WTC11 (cell line): ENCODE measurements around the gene APOH. TPM values are rescaled to one million over a fixed set of nuclear protein-coding genes. Genes with fewer than 3 reads are reported as not detected.

Experiments used
- ATAC-seq: fragments of 200-7000 bp; cut with Tn5 transposase; 2 replicates; pipeline ENCODE4 v1.10.0; 2021; ENCODE audit warnings: mild to moderate bottlenecking, moderate library complexity
- CTCF ChIA-PET: fragments of 300-600 bp; sonication (Branson Sonifier 250); formaldehyde crosslinking; loops from one replicate; lab custom pipeline; 2021; ENCODE audit warnings: antibody characterized with exemption; lab: Charles Lee
- POLR2A ChIA-PET: fragments of 350-600 bp; sonication (Branson Sonifier 250); formaldehyde crosslinking; loops from one replicate; lab custom pipeline; 2021; ENCODE audit warnings: antibody characterized with exemption; lab: Charles Lee
- DNase-seq: peaks from one replicate; pipeline ENCODE4 v3.0.0; 2021; ENCODE audit warnings: low spot score
- H3K27ac Mint-ChIP-seq: 2 replicates; pipeline ENCODE4 v1.8.0; 2021; ENCODE audit warnings: mixed read lengths
- H3K27me3 Mint-ChIP-seq: 2 replicates; pipeline ENCODE4 v1.8.0; 2021; ENCODE audit warnings: low read depth, mild to moderate bottlenecking, moderate library complexity, mixed read lengths
- H3K36me3 Mint-ChIP-seq: 2 replicates; pipeline ENCODE4 v1.8.0; 2021; ENCODE audit warnings: mixed read lengths
- H3K4me1 Mint-ChIP-seq: 2 replicates; pipeline ENCODE4 v1.8.0; 2022; ENCODE audit warnings: mixed read lengths
- H3K4me3 Mint-ChIP-seq: 2 replicates; pipeline ENCODE4 v1.8.0; 2021; ENCODE audit warnings: mild to moderate bottlenecking, moderate library complexity, mixed read lengths
- H3K9me3 Mint-ChIP-seq: 2 replicates; pipeline ENCODE4 v1.8.0; 2021; ENCODE audit warnings: mixed read lengths
- ESRRA ChIP-seq: sonication (generic); formaldehyde crosslinking; IDR thresholded peaks from 2 replicates; pipeline ENCODE4 v1.8.1; 2022; ENCODE audit warnings: mild to moderate bottlenecking, missing genetic modification reagents, borderline replicate concordance
- FOXK1 ChIP-seq: sonication (generic); formaldehyde crosslinking; IDR thresholded peaks from 2 replicates; pipeline ENCODE4 v1.8.0; 2022; ENCODE audit warnings: mild to moderate bottlenecking, moderate library complexity, missing genetic modification reagents
- GRHL2 ChIP-seq: fragments of 250-450 bp; sonication (Bioruptor Pico); IDR thresholded peaks from 2 replicates; pipeline ENCODE4 v1.8.0; 2022; ENCODE audit warnings: mild to moderate bottlenecking, moderate library complexity; ENCODE audit not compliant: insufficient replicate concordance, severe bottlenecking
- GTF2I ChIP-seq: fragments of 250-450 bp; sonication (Bioruptor Pico); conservative IDR thresholded peaks from 2 replicates; pipeline ENCODE4 v1.4.0; 2021; ENCODE audit warnings: mild to moderate bottlenecking
- ZNF121 ChIP-seq: sonication (generic); formaldehyde crosslinking; IDR thresholded peaks from 2 replicates; pipeline ENCODE4 v1.8.0; 2023; ENCODE audit warnings: missing genetic modification reagents
- ZNF232 ChIP-seq: sonication (generic); formaldehyde crosslinking; IDR thresholded peaks from 2 replicates; pipeline ENCODE4 v1.8.0; 2022; ENCODE audit warnings: mild to moderate bottlenecking, missing genetic modification reagents
- ZNF396 ChIP-seq: fragments of 250-450 bp; sonication (Bioruptor Pico); IDR thresholded peaks from 2 replicates; pipeline ENCODE4 v1.8.0; 2021; ENCODE audit warnings: mild to moderate bottlenecking, moderate library complexity, borderline replicate concordance
- ZNF416 ChIP-seq: fragments of 250-450 bp; sonication (Bioruptor Pico); IDR thresholded peaks from 2 replicates; pipeline ENCODE4 v1.9.0; 2021; ENCODE audit warnings: mild to moderate bottlenecking, inconsistent platforms
- ZNF512 ChIP-seq: sonication (generic); formaldehyde crosslinking; IDR thresholded peaks from 2 replicates; pipeline ENCODE4 v1.8.1; 2022; ENCODE audit warnings: missing genetic modification reagents, borderline replicate concordance
- total RNA-seq: library from RNA; stranded (reverse); gene quantifications from 3 replicates; pipeline ENCODE4 v1.2.3, GENCODE V29; 2021
- TF ChIP-seq, protein P1 (sequence below): sonication (generic); formaldehyde crosslinking; IDR thresholded peaks from 2 replicates; pipeline ENCODE4 v1.8.1; 2022; ENCODE audit warnings: low read depth, missing genetic modification reagents, borderline replicate concordance
- TF ChIP-seq, protein P2 (sequence below): sonication (generic); formaldehyde crosslinking; IDR thresholded peaks from 2 replicates; pipeline ENCODE4 v1.8.0; 2022; ENCODE audit warnings: missing genetic modification reagents
- TF ChIP-seq, protein P3 (sequence below): sonication (generic); formaldehyde crosslinking; IDR thresholded peaks from 2 replicates; pipeline ENCODE4 v1.8.1; 2023; ENCODE audit warnings: mild to moderate bottlenecking, missing genetic modification reagents, moderate library complexity
- TF ChIP-seq, protein P4 (sequence below): fragments of 250-450 bp; sonication (Bioruptor Pico); IDR thresholded peaks from 2 replicates; pipeline ENCODE4 v1.9.0; 2021; ENCODE audit warnings: mild to moderate bottlenecking

Gene APOH
- total RNA-seq, 1 experiment from 2014 or later = 1.2 TPM

GRCh38 chr17:66221755-66222530 is 7.3 kb downstream of the APOH start:
- Mint-ChIP-seq H3K4me3 (no peak overlapping the region), H3K36me3 (no peaks in the 10 kb centered on the region), H3K27ac (no peak overlapping the region), H3K9me3 (no peaks in the 10 kb centered on the region), H3K4me1 (no peaks in the 10 kb centered on the region), H3K27me3 (peaks cover 2% of the 10 kb centered on the region)
- no peak for DNase-seq
- TF ChIP-seq, protein P1, sequence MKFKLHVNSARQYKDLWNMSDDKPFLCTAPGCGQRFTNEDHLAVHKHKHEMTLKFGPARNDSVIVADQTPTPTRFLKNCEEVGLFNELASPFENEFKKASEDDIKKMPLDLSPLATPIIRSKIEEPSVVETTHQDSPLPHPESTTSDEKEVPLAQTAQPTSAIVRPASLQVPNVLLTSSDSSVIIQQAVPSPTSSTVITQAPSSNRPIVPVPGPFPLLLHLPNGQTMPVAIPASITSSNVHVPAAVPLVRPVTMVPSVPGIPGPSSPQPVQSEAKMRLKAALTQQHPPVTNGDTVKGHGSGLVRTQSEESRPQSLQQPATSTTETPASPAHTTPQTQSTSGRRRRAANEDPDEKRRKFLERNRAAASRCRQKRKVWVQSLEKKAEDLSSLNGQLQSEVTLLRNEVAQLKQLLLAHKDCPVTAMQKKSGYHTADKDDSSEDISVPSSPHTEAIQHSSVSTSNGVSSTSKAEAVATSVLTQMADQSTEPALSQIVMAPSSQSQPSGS (CRISPR knock-in tag) = no peak
- TF ChIP-seq ZNF121 (CRISPR knock-in tag) = 0 out of 2 replicates have a peak, but pooled peaks have one; percentile 44
- no peak for TF ChIP-seq ESRRA (CRISPR knock-in tag)
- TF ChIP-seq GTF2I = no peak
- TF ChIP-seq GRHL2 (CRISPR knock-in tag) = no peak
- ATAC-seq = no peak
- POLR2A ChIA-PET = no interaction called here
- CTCF ChIA-PET = no interaction called here

DNA sequence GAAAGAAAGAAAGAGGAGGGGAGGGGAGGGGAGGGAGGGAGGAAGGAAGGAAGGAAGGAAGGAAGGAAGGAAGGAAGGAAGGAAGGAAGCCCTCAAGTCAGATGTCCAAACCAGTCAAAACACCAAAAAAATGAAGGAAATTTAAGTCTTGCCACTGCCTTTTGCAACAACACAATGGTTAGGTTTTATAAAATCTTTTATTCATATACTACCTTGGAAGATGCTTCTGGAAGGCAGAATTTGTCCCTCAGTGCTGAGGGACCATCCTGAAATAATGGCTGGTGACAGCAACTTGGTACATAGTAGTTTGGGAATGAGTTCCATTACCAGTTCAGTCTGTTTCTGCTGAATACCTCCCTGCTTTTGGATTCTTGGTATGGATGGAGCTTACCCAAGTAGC is 7.9 kb downstream of the APOH start:
- no peak for ATAC-seq
- CTCF ChIA-PET = no interaction called here
- no peak overlapping the region for H3K4me3 Mint-ChIP-seq

More for the DNA sequence above, 7.9 kb downstream of the APOH start:
- H3K27me3 Mint-ChIP-seq = peaks cover 2% of the 10 kb centered on the region
- TF ChIP-seq ZNF416 (CRISPR knock-in tag) (no peak), ZNF512 (CRISPR knock-in tag) (no peak), ZNF396 (no peak), FOXK1 (CRISPR knock-in tag) (no peak), ZNF232 (no peak)
- TF ChIP-seq, protein P2, sequence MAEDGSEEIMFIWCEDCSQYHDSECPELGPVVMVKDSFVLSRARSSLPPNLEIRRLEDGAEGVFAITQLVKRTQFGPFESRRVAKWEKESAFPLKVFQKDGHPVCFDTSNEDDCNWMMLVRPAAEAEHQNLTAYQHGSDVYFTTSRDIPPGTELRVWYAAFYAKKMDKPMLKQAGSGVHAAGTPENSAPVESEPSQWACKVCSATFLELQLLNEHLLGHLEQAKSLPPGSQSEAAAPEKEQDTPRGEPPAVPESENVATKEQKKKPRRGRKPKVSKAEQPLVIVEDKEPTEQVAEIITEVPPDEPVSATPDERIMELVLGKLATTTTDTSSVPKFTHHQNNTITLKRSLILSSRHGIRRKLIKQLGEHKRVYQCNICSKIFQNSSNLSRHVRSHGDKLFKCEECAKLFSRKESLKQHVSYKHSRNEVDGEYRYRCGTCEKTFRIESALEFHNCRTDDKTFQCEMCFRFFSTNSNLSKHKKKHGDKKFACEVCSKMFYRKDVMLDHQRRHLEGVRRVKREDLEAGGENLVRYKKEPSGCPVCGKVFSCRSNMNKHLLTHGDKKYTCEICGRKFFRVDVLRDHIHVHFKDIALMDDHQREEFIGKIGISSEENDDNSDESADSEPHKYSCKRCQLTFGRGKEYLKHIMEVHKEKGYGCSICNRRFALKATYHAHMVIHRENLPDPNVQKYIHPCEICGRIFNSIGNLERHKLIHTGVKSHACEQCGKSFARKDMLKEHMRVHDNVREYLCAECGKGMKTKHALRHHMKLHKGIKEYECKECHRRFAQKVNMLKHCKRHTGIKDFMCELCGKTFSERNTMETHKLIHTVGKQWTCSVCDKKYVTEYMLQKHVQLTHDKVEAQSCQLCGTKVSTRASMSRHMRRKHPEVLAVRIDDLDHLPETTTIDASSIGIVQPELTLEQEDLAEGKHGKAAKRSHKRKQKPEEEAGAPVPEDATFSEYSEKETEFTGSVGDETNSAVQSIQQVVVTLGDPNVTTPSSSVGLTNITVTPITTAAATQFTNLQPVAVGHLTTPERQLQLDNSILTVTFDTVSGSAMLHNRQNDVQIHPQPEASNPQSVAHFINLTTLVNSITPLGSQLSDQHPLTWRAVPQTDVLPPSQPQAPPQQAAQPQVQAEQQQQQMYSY (CRISPR knock-in tag) = no peak
- TF ChIP-seq, protein P3, sequence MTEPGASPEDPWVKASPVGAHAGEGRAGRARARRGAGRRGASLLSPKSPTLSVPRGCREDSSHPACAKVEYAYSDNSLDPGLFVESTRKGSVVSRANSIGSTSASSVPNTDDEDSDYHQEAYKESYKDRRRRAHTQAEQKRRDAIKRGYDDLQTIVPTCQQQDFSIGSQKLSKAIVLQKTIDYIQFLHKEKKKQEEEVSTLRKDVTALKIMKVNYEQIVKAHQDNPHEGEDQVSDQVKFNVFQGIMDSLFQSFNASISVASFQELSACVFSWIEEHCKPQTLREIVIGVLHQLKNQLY (CRISPR knock-in tag) = no peak
- TF ChIP-seq, protein P4, sequence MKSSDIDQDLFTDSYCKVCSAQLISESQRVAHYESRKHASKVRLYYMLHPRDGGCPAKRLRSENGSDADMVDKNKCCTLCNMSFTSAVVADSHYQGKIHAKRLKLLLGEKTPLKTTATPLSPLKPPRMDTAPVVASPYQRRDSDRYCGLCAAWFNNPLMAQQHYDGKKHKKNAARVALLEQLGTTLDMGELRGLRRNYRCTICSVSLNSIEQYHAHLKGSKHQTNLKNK (CRISPR knock-in tag) = no peak
- TF ChIP-seq, all 79 proteins: peak for 0
- Mint-ChIP-seq H3K4me1 (no peaks in the 10 kb centered on the region), H3K9me3 (no peaks in the 10 kb centered on the region), H3K27ac (no peak overlapping the region), H3K36me3 (no peaks in the 10 kb centered on the region)
- DNase-seq = no peak
- POLR2A ChIA-PET = no interaction called here
